ENCODE measurements around the gene SEC14L3.

Gene SEC14L3

DNA sequence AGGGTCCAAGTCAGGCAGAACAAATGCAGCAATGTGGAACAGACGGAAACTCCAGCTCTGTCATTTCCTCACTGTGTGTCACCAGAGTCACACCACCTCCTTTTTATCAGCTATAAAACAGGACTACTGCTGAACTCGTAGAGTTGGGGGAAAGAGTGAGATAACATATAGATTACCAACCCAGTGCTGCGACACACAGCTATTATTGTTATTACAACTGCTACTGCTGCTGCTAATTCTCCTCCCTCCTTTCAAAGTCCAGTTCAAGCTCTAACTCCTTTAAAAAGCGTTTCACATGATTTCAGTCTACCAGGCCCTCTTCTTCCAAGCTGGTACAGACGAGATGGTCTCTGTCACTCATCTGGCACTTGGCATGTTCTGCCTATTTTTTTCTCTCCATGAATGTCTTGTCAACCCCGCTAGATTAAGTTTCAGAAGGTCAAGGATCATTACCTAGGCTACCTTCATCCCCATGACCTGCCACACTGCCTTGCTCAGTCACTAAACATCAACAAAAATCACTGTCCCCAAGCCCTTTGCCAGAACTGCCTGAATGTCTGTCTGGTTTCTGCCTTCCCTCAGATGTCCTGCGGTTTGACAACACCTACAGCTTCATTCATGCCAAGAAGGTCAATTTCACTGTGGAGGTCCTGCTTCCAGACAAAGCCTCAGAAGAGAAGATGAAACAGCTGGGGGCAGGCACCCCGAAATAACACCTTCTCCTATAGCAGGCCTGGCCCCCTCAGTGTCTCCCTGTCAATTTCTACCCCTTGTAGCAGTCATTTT lies 49.9 kb downstream of the SEC14L3 start:
- DNase-seq: no peak

DNA sequence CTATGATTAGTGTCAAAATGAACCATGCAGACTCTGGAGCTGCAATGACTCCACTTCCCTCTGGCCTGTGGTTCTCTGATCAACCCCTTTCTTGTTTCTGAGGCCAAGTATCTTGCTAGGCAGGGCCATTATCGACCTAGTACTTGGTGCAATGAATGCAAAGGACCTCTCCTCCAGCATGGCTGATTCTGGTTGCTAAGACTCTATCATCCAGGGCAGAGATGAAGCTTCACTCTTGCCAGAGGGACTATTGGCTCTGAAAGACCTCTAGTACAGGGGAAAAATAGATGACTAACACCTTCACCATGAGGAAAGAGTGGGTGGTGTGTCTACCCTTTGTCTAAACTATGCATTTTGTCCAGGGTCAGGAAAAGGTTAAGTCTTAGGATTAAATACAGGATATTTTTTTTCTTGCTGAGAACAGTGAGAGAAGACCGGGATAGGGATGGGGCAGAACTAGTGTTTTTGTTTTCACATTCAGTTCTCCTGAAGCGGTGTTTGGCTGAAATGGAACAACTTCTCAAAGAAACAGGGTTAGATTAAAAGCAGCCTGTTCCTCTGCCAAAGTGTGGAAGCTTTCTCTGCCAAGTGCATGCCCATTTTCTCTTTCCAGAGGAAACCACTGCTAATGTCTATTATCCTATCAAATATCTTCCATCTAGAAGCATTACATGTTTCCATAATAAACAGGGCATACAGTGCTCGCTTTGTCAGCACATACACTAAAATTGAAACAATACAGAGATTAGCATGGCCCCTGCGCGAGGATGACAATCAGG lies 51.3 kb downstream of the SEC14L3 start:
- DNase-seq: no peak

DNA sequence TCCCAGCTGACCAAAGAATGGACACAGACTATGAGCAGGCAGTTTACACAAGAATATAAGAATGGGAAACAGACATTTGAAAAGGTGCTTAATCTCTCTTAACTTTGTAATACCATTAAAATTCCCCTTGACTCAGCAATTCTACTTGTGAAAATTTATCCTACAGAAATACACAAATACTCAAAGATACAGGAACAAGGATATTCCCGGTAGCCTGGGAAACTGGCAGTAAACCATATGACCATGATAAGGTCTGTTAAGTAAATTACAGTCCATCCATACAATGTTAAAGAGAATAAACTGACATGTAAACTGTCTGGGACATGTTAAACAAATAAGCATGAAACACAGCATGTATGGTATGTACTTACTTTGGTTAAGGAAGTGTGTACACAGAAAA lies 55.0 kb downstream of the SEC14L3 start:
- DNase-seq: no peak

DNA sequence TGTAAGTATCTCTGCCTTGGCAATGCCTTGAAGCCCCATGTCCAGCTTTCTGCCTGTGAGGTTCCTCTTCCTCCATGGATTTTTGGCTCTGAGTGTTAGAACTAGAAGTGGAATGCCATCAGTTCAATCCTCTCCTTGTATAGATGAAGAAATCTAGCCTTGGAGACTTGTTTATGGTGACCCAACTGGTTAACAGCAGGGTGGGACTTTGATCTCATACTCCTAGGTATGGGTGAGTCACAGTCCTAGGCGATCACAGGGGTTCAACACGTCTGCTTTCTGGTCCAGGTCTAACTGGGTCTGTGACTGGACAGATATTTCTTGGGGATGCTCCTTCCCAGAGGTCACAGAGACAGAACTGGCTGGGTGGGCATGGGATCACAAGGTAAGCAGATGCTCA lies 55.4 kb downstream of the SEC14L3 start:
- no peak for DNase-seq

DNA sequence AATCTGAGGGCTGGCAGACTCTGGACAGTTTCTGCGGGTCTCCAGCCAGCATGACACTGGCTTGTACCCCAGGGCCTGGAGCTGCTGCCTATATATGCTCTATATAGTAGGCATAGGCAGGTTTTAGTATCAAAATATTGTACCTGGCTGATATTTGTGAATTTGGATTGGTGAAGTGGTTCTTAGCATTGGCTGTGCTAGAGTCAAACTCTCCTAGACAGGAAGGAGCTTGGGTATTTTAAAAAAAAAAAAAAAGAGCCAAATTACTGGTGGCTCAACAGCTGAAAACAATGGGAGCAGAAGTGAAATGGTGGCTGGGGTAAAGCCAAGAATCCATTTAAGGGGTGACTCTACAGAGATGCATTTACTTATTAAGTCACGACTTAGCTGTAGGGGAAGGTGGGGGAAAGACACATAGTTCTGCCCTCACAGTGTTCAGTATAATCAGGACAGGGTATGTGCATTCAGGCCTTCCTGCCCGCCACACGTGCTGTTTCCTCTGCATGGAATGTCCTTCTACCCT lies 57.2 kb downstream of the SEC14L3 start:
- DNase-seq: no peak

DNA sequence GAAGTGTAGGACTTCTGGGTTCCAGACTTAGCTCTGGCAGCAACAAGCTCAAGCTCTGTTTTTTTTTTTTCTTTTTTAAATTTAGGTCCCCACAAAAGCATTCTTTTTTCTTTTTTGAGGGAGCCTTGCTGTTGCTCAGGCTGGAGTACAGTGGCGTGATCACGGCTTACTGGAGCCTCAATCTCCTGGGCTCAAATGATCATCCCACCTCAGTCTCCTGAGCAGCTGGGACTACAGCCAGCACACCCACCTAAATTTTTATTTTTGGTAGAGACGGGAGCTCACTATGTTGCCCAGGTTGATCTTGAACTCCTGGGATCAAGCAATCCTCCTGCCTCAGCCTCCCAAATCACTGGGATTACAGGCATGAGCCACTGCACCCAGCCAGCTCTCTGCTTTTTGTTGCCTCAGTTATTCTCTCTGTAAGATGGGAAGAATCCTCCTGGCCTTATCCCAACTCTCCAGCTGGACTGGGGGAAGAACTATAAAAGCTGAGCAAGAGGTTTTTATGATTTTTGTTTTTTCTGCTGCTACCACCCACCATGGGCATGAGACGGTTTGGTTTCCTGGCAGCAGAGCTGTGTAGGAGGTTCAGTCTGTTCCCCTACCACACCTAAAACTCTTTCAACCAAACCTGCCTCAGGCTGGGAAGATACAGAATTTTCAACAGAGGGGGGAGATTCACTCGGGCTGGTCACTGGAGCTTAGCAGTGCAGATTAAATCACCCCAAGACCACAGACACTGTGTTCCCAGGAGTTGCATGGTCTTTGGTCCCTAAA lies 57.9 kb downstream of the SEC14L3 start:
- no peak for DNase-seq

DNA sequence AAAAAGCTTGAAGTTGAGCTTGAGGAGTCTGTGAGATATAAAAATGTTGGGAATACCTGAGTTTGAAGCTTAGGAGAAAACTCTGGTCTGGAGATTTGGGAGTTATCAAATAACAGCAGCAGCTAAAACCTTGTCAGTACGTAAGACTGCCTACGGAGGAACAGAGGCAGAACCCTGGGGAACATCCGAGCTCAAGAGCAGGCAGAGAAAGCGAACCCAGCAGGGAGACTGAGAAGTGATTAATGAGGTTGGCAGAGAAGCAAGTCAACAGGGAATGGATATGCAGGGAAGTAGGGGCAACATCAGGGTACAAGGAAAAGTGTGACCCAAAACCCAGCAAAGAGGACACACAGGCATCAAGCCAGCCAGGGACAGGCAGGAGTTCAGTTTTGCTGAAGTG lies 58.8 kb downstream of the SEC14L3 start:
- DNase-seq: no peak

DNA sequence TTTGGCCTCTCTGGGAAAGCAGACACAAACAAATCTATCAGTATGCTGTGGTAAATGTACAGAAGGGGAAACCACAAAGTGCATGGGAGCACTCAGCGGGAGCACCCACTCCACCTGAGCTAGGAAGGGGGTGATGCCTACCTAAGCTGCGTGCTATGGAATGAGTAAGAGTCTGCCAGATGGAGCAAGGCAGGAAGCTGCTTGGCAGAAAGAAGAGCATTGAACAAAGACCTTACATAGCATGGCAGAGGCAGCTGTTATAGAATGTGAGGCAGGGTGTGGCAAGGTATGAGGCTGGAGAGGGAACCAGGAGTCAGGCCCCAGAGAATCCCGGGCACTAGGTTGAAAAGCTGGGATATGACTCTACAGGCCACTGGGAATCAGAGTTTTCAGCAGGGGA lies 60.0 kb downstream of the SEC14L3 start:
- DNase-seq: no peak

Data from bone marrow (tissue), 2 donors.